ENCODE results near the gene GSX1.

- TF ChIP-seq ZBTB49 (tag by site-specific recombination; IDR thresholded peaks at IDR 0.05; ENCODE audit: low read depth) (no peak), ZBTB20 (tag by site-specific recombination; IDR thresholded peaks at IDR 0.05) (no peak), CTCF (tag by site-specific recombination; IDR thresholded peaks at IDR 0.05) (no peak), ZNF175 (tag by site-specific recombination; IDR thresholded peaks at IDR 0.05) (no peak), ZNF629 (tag by site-specific recombination; IDR thresholded peaks at IDR 0.05) (no peak)
Measured at GRCh38 chr13:27774651-27775050, 17.6 kb upstream of the GSX1 start.
